ENCODE data around the gene GARIN5A.

- TF ChIP-seq POLR2A (IDR thresholded peaks at IDR 0.05) (no peak), CTCF (IDR thresholded peaks at IDR 0.05) (no peak)
These were observed 4.9 kb upstream of the GARIN5A start for GRCh38 chr19:50481351-50482149.

Data from uterus (tissue), 2 donors.